ENCODE measurements around the gene OR52E8. TPM values are rescaled to one million over a fixed set of nuclear protein-coding genes. Genes with fewer than 3 reads are reported as not detected.

The OR52E8 gene
- 0.15 TPM in 1 of 2 replicates, not detected in the other for total RNA-seq (2014; rRNA removed; shearing (Covaris generic))

GRCh38 chr11:5857590-5857989 lies at the start of gene OR52E8:
Gene OR52E8 (minus strand): TSS chr11:5857690. CDS start chr11:5857690, 0 bp downstream.
- no peak for DNase-seq (ENCODE audit: low read depth)

- DNase-seq (ENCODE audit: low read depth) = no peak
Observed at GRCh38 chr11:5899534-5899933, 42.0 kb upstream of the OR52E8 start.

- DNase-seq (ENCODE audit: low read depth) = no peak
Observed at GRCh38 chr11:5892908-5893307, 35.4 kb upstream of the OR52E8 start, which contains the start of gene OR52E5. Gene OR52E5 (plus strand): TSS chr11:5893208. CDS start chr11:5900777, 7,569 bp downstream.

GRCh38 chr11:5891216-5891800 lies 33.8 kb upstream of the OR52E8 start:
- no peak for DNase-seq (ENCODE audit: low read depth)

GRCh38 chr11:5887661-5888060 lies 30.2 kb upstream of the OR52E8 start:
- no peak for DNase-seq (ENCODE audit: low read depth)

- no peak for DNase-seq (ENCODE audit: low read depth)
Observed at GRCh38 chr11:5887172-5887571, 29.7 kb upstream of the OR52E8 start.

GRCh38 chr11:5881756-5882155 lies 24.3 kb upstream of the OR52E8 start:
- DNase-seq (ENCODE audit: low read depth) = no peak

- no peak for DNase-seq (ENCODE audit: low read depth)
Observed at GRCh38 chr11:5880329-5880728, 22.8 kb upstream of the OR52E8 start, which contains the start of gene OR52E4. Gene OR52E4 (plus strand): TSS chr11:5880629. CDS start chr11:5884293, 3,664 bp downstream.

GRCh38 chr11:5878564-5878963 lies 21.1 kb upstream of the OR52E8 start:
- no peak for DNase-seq (ENCODE audit: low read depth)

GRCh38 chr11:5865826-5866225 lies 8.3 kb upstream of the OR52E8 start:
- no peak for DNase-seq (ENCODE audit: low read depth)

- DNase-seq (ENCODE audit: low read depth) = no peak
Observed at GRCh38 chr11:5851002-5851401, 6.5 kb downstream of the OR52E8 start.

- no peak for DNase-seq (ENCODE audit: low read depth)
Observed at GRCh38 chr11:5847711-5848110, 9.8 kb downstream of the OR52E8 start.

- DNase-seq (ENCODE audit: low read depth) = no peak
Observed at GRCh38 chr11:5846701-5847100, 10.8 kb downstream of the OR52E8 start.

GRCh38 chr11:5841797-5842196 lies 15.7 kb downstream of the OR52E8 start, which contains the start of gene OR52E6:
Gene OR52E6 (minus strand): TSS chr11:5841897. CDS start chr11:5841897, 0 bp downstream.
- DNase-seq (ENCODE audit: low read depth) = no peak

- DNase-seq (ENCODE audit: low read depth) = no peak
Observed at GRCh38 chr11:5837695-5838094, 19.8 kb downstream of the OR52E8 start.

GRCh38 chr11:5833446-5833845 lies 24.0 kb downstream of the OR52E8 start:
- DNase-seq (ENCODE audit: low read depth) = no peak

GRCh38 chr11:5831196-5831829 lies 26.2 kb downstream of the OR52E8 start:
- peak; percentile 34 for DNase-seq (ENCODE audit: low read depth)

- DNase-seq (ENCODE audit: low read depth) = no peak
Observed at GRCh38 chr11:5818245-5818886, 39.1 kb downstream of the OR52E8 start.

GRCh38 chr11:5815534-5815933 lies 42.0 kb downstream of the OR52E8 start:
- no peak for DNase-seq (ENCODE audit: low read depth)

GRCh38 chr11:5809905-5810795 lies 47.3 kb downstream of the OR52E8 start:
- no peak for DNase-seq (ENCODE audit: low read depth)

- DNase-seq (ENCODE audit: low read depth) = no peak
Observed at GRCh38 chr11:5809122-5809519, 48.4 kb downstream of the OR52E8 start.

All from Daoy (cell line).